ENCODE results near the gene NFATC2.

DNA sequence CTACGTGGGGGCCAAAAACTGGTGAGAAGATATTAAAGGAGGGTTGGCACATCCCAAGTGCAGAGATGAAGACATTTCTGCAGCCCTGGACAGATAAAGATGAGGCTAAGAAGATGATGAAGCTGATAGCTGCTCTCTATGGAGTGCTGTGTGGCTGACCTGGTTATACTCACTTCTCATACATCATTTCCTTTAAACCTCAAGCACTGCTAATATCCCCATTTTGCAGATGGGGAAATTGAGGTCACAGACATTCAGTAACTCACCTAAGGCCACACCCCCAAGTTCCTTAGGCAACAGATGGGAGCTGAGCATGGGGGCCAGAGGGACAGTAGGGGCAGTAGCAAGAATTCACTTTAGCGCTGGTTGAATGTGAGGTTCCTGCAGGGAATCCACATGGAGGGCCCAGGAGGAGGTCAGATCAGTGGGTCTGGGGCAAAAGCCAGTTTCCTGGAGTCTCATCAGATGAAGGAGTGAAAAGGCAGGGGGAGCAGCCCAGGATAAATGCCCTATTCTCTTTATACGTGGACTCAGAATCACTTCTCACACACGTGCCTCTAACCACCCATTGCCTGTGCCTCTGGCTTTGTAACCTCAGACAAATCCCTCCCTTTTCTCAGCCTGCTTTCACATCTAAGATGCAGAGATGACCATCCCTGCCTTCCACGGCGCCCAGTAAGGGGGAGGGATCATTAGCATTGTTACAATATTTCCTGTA lies 125.8 kb downstream of the NFATC2 start:
- TF ChIP-seq POLR2AphosphoS5 (IDR thresholded peaks at IDR 0.05) (no peak), EP300 (conservative IDR thresholded peaks at IDR 0.05; ENCODE audit: poor library complexity, severe bottlenecking) (no peak)
- TF ChIP-seq, protein P1, sequence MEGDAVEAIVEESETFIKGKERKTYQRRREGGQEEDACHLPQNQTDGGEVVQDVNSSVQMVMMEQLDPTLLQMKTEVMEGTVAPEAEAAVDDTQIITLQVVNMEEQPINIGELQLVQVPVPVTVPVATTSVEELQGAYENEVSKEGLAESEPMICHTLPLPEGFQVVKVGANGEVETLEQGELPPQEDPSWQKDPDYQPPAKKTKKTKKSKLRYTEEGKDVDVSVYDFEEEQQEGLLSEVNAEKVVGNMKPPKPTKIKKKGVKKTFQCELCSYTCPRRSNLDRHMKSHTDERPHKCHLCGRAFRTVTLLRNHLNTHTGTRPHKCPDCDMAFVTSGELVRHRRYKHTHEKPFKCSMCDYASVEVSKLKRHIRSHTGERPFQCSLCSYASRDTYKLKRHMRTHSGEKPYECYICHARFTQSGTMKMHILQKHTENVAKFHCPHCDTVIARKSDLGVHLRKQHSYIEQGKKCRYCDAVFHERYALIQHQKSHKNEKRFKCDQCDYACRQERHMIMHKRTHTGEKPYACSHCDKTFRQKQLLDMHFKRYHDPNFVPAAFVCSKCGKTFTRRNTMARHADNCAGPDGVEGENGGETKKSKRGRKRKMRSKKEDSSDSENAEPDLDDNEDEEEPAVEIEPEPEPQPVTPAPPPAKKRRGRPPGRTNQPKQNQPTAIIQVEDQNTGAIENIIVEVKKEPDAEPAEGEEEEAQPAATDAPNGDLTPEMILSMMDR (IDR thresholded peaks at IDR 0.05; ENCODE audit: poor library complexity, severe bottlenecking) = no peak
